H4 (cell line): ENCODE results near the gene PHACTR2. TPM values are rescaled to one million over a fixed set of nuclear protein-coding genes. Genes with fewer than 3 reads are reported as not detected.
"Not testable (repeated sequence)": the region's sequence is repeated elsewhere in the genome, so short reads cannot be mapped to it uniquely, and the experiment has no call there.

Experiments used
- DNase-seq: peaks from one replicate; pipeline ENCODE4 v3.0.0-alpha.2; 2015; ENCODE audit warnings: low spot score
- total RNA-seq: library from RNA; depleted of rRNA; stranded (reverse); fragments of >200 nt; shearing (Covaris generic); gene quantifications from 2 replicates; pipeline ENCODE4 v1.2.3, GENCODE V29; 2014; rRNA removed

The PHACTR2 gene
- total RNA-seq, 1 experiment from 2014 or later: 24.4 TPM

DNA sequence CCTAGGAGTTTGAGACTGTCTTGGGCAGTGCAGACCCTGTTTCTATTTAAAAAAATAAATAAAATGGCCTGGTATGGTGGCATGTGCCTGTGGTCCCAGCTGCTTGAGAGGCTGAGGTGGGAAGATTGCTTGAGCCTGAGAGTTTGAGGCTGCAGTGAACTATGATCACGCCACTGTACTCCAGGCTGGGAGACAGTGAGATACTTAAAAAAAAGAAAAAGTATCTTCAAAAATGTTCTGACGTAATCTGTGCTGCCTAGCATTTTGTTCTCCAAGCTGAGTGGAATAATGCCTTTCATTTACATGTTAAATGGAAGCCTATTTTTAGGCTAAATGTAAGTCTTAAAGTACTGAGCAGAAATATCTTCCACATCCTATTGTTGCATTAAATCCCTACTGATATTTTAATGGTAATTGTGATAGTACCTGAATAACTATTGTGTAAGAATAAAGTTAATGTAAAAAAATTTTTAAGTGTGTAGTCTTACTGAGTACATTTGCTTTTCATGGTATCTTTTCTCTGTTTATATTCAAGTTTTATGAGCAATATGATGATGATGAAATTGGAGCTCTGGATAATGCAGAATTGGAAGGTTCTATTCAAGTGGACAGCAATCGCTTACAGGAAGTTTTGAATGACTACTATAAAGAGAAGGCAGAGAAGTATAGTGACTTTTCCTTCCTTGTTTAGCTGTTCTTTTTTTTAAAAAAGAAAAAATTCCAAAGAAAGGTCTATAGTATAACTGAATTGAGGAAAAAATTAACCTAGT, 182.3 kb downstream of the PHACTR2 start:
- DNase-seq: no peak

DNA sequence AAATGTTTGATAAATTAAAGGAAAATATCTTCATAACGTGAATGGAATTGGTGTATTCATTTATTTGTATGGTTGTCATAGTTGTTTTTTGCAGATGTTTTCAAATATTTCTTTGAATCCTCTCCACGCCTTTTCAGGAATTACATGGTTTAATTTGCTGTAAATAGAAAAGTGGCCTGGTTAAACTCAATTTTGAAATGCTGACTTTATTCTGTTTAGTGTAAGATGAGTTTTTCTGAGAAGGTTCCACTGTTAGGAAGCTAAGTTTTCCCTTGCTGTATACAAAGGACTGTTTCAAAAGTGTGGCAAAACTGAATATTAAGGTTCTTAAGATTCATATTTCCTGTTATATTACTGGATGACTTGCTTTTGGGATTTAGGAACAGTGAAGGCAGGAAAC, 186.0 kb downstream of the PHACTR2 start:
- DNase-seq: no peak

- DNase-seq: no peak
Measured at GRCh38 chr6:143864234-143864633, 186.5 kb downstream of the PHACTR2 start, which contains the start of gene ZC2HC1B. TSS of gene ZC2HC1B (plus strand) at chr6:143864474. CDS start at chr6:143864540, 66 bp downstream.

GRCh38 chr6:143867236-143867635, 189.5 kb downstream of the PHACTR2 start:
- no peak for DNase-seq

DNA sequence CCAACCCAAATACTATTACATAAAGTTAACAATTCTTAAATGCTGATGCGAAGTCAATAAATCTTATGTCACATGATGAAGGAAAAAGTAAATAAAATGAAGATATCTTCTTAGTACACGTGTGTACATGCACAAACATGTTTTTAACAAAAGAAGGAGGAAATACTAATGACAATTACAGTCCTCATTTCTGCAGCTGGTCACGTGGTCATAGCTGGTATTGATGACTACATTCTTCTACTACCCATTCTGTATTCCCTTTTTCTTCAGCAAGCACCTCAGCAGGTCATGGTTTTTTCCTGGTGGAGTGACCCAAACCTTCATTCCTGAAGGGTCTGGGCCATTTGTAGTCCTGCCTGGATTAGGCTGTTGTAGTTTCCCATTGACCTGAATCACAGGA, 191.0 kb downstream of the PHACTR2 start:
- not testable (repeated sequence) for DNase-seq

GRCh38 chr6:143871202-143871730, 193.5 kb downstream of the PHACTR2 start:
- DNase-seq: not testable (repeated sequence)

DNA sequence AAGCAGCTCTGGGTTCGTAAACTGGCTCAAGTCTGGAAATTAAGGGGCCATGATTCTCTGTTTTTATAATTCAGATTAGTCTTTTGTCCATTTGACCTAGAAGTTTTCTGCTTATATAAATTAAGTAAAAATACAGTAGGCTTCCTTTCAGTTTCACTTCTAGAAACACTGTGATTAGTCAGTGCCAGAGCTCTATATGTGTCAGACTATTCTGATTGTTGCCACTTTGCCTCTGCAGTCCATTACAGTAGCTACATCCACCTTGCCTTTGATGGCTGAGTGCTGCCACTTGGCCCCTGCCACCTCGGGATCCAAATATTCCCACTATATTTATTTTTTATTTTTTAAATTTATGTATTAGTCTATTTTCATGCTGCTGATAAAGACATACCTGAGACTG, 194.4 kb downstream of the PHACTR2 start:
- DNase-seq: no peak

- not testable (repeated sequence) for DNase-seq
Measured at GRCh38 chr6:143873600-143873999, 195.8 kb downstream of the PHACTR2 start.

GRCh38 chr6:143874503-143874902, 196.7 kb downstream of the PHACTR2 start:
- DNase-seq: not testable (repeated sequence)

DNA sequence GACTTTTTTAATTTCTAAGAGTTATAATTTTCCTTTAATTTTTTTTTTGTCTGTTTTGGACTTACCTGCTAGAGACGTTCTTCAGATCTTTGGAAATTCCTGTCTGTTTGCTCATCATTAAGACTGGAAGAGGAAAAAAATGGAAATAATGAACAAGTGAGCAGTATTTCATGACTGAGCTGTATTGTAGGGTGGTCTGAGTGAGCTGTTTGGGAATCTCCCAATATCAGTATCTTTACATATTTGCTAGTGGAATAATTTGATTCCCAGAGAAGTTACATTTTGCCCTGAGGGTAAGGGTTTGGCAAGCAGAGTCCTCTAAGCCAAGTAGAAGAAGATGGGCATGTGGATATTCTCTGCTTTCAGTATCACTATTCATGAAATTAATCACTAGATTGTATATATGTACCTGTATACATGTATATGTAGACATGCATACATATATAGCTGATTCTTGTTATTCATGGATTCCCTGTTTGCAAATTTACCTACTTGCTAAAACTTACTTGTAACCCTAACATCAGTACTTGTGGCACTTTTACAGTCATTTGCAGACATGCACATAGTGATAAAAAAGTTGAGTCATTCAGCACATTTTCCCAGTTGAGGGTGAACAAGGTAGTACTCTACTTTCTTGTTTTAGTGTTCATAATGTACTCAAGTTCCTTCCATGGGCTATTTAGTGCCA, 200.0 kb downstream of the PHACTR2 start:
- no peak for DNase-seq

- DNase-seq: no peak
Measured at GRCh38 chr6:143878272-143878760, 200.6 kb downstream of the PHACTR2 start.

- no peak for DNase-seq
Measured at GRCh38 chr6:143880412-143880811, 202.6 kb downstream of the PHACTR2 start.

Other genes starting within 250 kb of the PHACTR2 start
- gene ADAT2, start 227.3 kb upstream of the PHACTR2 start, total RNA-seq: 1.7 and 4.5 TPM in 2 replicates
- gene PEX3, start 227.2 kb upstream of the PHACTR2 start, total RNA-seq: 6.9 and 14.9 TPM in 2 replicates
- gene FUCA2, start 166.2 kb upstream of the PHACTR2 start, total RNA-seq: 68.2 and 72.8 TPM in 2 replicates
- 26.6 and 28.4 TPM in 2 replicates for gene LTV1, start 165.4 kb downstream of the PHACTR2 start, total RNA-seq
- not detected in 2 replicates for gene ZC2HC1B, start 186.5 kb downstream of the PHACTR2 start, total RNA-seq